Type B pancreatic cell (in vitro differentiated cells): ENCODE measurements around the gene UCN2. TPM values are rescaled to one million over a fixed set of nuclear protein-coding genes. Genes with fewer than 3 reads are reported as not detected.

Source experiments
- DNase-seq: peaks from one replicate; pipeline ENCODE4 v3.0.0; 2021; ENCODE audit warnings: mixed read lengths; ENCODE audit not compliant: unreplicated experiment; ENCODE audit errors: extremely low spot score
- H3K27ac Mint-ChIP-seq: 2 replicates; pipeline ENCODE4 v1.8.0; 2021; ENCODE audit warnings: mild to moderate bottlenecking, mixed read lengths
- H3K27me3 Mint-ChIP-seq: 2 replicates; pipeline ENCODE4 v1.8.0; 2021; ENCODE audit warnings: mixed read lengths
- H3K36me3 Mint-ChIP-seq: 2 replicates; pipeline ENCODE4 v1.8.0; 2021; ENCODE audit warnings: mixed read lengths
- H3K4me1 Mint-ChIP-seq: one replicate; pipeline ENCODE4 v1.8.0; 2021; ENCODE audit warnings: mixed read lengths; ENCODE audit not compliant: unreplicated experiment
- H3K4me3 Mint-ChIP-seq: 2 replicates; pipeline ENCODE4 v1.8.0; 2021; ENCODE audit warnings: mild to moderate bottlenecking, mixed read lengths
- H3K9me3 Mint-ChIP-seq: 2 replicates; pipeline ENCODE4 v1.8.0; 2021; ENCODE audit warnings: mixed read lengths
- CTCF ChIP-seq: fragments of 200-600 bp; sonication (generic); conservative IDR thresholded peaks from 2 replicates; pipeline ENCODE4 v1.5.0; 2021; ENCODE audit warnings: antibody characterized with exemption, mild to moderate bottlenecking
- total RNA-seq: library from RNA; stranded (reverse); gene quantifications from 2 replicates; pipeline ENCODE4 v1.2.1, GENCODE V29; 2021; ENCODE audit warnings: low replicate concordance

The UCN2 gene
- total RNA-seq, 1 donor from 2014 or later: 0.72 TPM

- H3K9me3 Mint-ChIP-seq: no peaks in the 10 kb centered on the region
- DNase-seq: no peak
- H3K4me3 Mint-ChIP-seq: no peak overlapping the region
- no peaks in the 10 kb centered on the region for H3K27me3 Mint-ChIP-seq
- H3K27ac Mint-ChIP-seq: no peak overlapping the region
- no peaks in the 10 kb centered on the region for H3K4me1 Mint-ChIP-seq
- H3K36me3 Mint-ChIP-seq: no peaks in the 10 kb centered on the region
- TF ChIP-seq CTCF: no peak
Measured at GRCh38 chr3:48575366-48575765, 11.8 kb upstream of the UCN2 start.

- no peak for DNase-seq
- TF ChIP-seq CTCF: no peak
- H3K4me1 Mint-ChIP-seq: no peaks in the 10 kb centered on the region
- H3K27me3 Mint-ChIP-seq: no peaks in the 10 kb centered on the region
- no peaks in the 10 kb centered on the region for H3K36me3 Mint-ChIP-seq
- no peak overlapping the region for H3K27ac Mint-ChIP-seq
- no peaks in the 10 kb centered on the region for H3K9me3 Mint-ChIP-seq
- H3K4me3 Mint-ChIP-seq: no peak overlapping the region
Measured at GRCh38 chr3:48573973-48574585, 10.5 kb upstream of the UCN2 start.

- Mint-ChIP-seq H3K4me1 (no peaks in the 10 kb centered on the region), H3K27me3 (no peaks in the 10 kb centered on the region), H3K27ac (no peak overlapping the region), H3K36me3 (no peaks in the 10 kb centered on the region), H3K4me3 (no peak overlapping the region), H3K9me3 (no peaks in the 10 kb centered on the region)
- TF ChIP-seq CTCF: no peak
- no peak for DNase-seq
Measured at GRCh38 chr3:48572517-48572916, 8.9 kb upstream of the UCN2 start.

GRCh38 chr3:48571938-48572337 is 8.4 kb upstream of the UCN2 start:
- Mint-ChIP-seq H3K27me3 (no peaks in the 10 kb centered on the region), H3K36me3 (no peaks in the 10 kb centered on the region), H3K4me3 (no peak overlapping the region), H3K9me3 (no peaks in the 10 kb centered on the region), H3K4me1 (no peaks in the 10 kb centered on the region), H3K27ac (no peak overlapping the region)
- no peak for DNase-seq
- TF ChIP-seq CTCF: no peak

GRCh38 chr3:48569808-48570450 is 6.3 kb upstream of the UCN2 start:
- Mint-ChIP-seq H3K27ac (no peak overlapping the region), H3K9me3 (no peaks in the 10 kb centered on the region), H3K4me1 (no peaks in the 10 kb centered on the region), H3K27me3 (no peaks in the 10 kb centered on the region), H3K4me3 (no peak overlapping the region), H3K36me3 (no peaks in the 10 kb centered on the region)
- DNase-seq: no peak
- no peak for TF ChIP-seq CTCF
